PC-3 (cell line): ENCODE results near the gene PLCL1. TPM values are rescaled to one million over a fixed set of nuclear protein-coding genes. Genes with fewer than 3 reads are reported as not detected.

Source experiments
- ATAC-seq: fragments of 200-7000 bp; cut with Tn5 transposase; 2 replicates; pipeline ENCODE4 v1.9.1; 2020; ENCODE audit warnings: mild to moderate bottlenecking, moderate library complexity
- BruUV-seq: library from RNA; stranded (reverse); fragments of 400-500 nt; replicated peaks from 2 replicates; lab custom pipeline; 2021; lab: Mats Ljungman, UMichigan
- CTCF ChIA-PET: fragments of 300-600 bp; sonication (Branson Sonifier 250); formaldehyde crosslinking; loops from one replicate; lab custom pipeline; 2022; ENCODE audit warnings: antibody characterized with exemption; lab: Charles Lee
- POLR2A ChIA-PET: fragments of 300-600 bp; sonication (Branson Sonifier 250); formaldehyde crosslinking; loops from one replicate; lab custom pipeline; 2022; ENCODE audit warnings: antibody characterized with exemption; ENCODE audit not compliant: unreplicated experiment; lab: Charles Lee
- DNase-seq: peaks from one replicate; pipeline ENCODE4 v3.0.0-alpha.2; 2015
- H2AFZ ChIP-seq: fragments of 300-600 bp; sonication (generic); 2 replicates; pipeline ENCODE4 v1.6.0; 2016; ENCODE audit warnings: antibody characterized with exemption, low read length
- H3F3A ChIP-seq: fragments of 300-600 bp; sonication (generic); one replicate; pipeline ENCODE4 v1.6.0; 2017; ENCODE audit warnings: antibody characterized with exemption, low read length, control low read depth, mild to moderate bottlenecking; ENCODE audit not compliant: unreplicated experiment
- H3K27ac ChIP-seq: fragments of 300-600 bp; sonication (generic); 2 replicates; pipeline ENCODE4 v1.5.1; 2016; ENCODE audit warnings: mild to moderate bottlenecking, low read length
- H3K27me3 ChIP-seq: fragments of 300-600 bp; sonication (generic); 2 replicates; pipeline ENCODE4 v1.6.1; 2016; ENCODE audit warnings: low read length, mixed read lengths
- H3K36me3 ChIP-seq: fragments of 300-600 bp; sonication (generic); 2 replicates; pipeline ENCODE4 v1.6.1; 2016; ENCODE audit warnings: low read depth, mixed run types, low read length, mixed read lengths
- H3K4me1 ChIP-seq: fragments of 300-600 bp; sonication (generic); 2 replicates; pipeline ENCODE4 v1.5.1; 2016; ENCODE audit warnings: low read length; ENCODE audit not compliant: insufficient read depth
- H3K4me2 ChIP-seq: fragments of 300-600 bp; sonication (generic); 2 replicates; pipeline ENCODE4 v1.6.0; 2016; ENCODE audit warnings: low read length
- H3K4me3 ChIP-seq: fragments of 300-600 bp; sonication (generic); 2 replicates; pipeline ENCODE4 v1.5.1; 2016; ENCODE audit warnings: mild to moderate bottlenecking, low read length, mixed read lengths
- H3K79me2 ChIP-seq: fragments of 300-600 bp; sonication (generic); 2 replicates; pipeline ENCODE4 v1.6.1; 2017; ENCODE audit warnings: low read length, mixed read lengths
- H3K9ac ChIP-seq: fragments of 300-600 bp; sonication (generic); 2 replicates; pipeline ENCODE4 v1.6.0; 2016; ENCODE audit warnings: mild to moderate bottlenecking, low read length
- H3K9me2 ChIP-seq: fragments of 300-600 bp; sonication (generic); replicated peaks from 2 replicates; pipeline ENCODE4 v1.6.1; 2016; ENCODE audit warnings: mixed run types, low read length, mixed read lengths
- H3K9me3 ChIP-seq: fragments of 300-600 bp; sonication (generic); 2 replicates; pipeline ENCODE4 v1.6.1; 2016; ENCODE audit warnings: low read length, mixed read lengths
- H4K20me1 ChIP-seq: fragments of 300-600 bp; sonication (generic); 2 replicates; pipeline ENCODE4 v1.6.1; 2016; ENCODE audit warnings: low read length, mixed read lengths
- CTCF ChIP-seq: fragments of 300-600 bp; sonication (generic); conservative IDR thresholded peaks from 2 replicates; pipeline ENCODE4 v1.5.1; 2017; ENCODE audit warnings: antibody characterized with exemption, low read depth, mild to moderate bottlenecking, low read length
- EZH2 ChIP-seq: fragments of 300-600 bp; sonication (generic); IDR thresholded peaks from one replicate; pipeline ENCODE4 v1.6.1; 2017; ENCODE audit warnings: antibody characterized with exemption, mild to moderate bottlenecking, low read length; ENCODE audit not compliant: unreplicated experiment
- EZH2phosphoT487 ChIP-seq: fragments of 300-600 bp; sonication (generic); IDR thresholded peaks from 2 replicates; pipeline ENCODE4 v1.6.1; 2018; ENCODE audit warnings: mild to moderate bottlenecking, antibody characterized with exemption, low read length, borderline replicate concordance
- intact Hi-C: fragments of 100-400 bp; cut with micrococcal nuclease; formaldehyde crosslinking; loops from 2 replicates; pipeline ENCODE4 v1.9.0; 2023
- total RNA-seq: library from RNA; depleted of rRNA; stranded (reverse); fragments of >200 nt; gene quantifications from 2 replicates; pipeline ENCODE4 v1.2.3, GENCODE V29; 2014

The PLCL1 gene
- total RNA-seq, 1 experiment from 2014 or later = not detected

- Histone ChIP-seq H3K9me3 (no peaks in the 10 kb centered on the region), H3K36me3 (no peaks in the 10 kb centered on the region), H3K27ac (no peak overlapping the region), H3K4me2 (no peak overlapping the region), H3K9ac (no peak overlapping the region), H3K4me3 (no peak overlapping the region), H3K79me2 (no peaks in the 10 kb centered on the region), H3F3A (no peaks in the 10 kb centered on the region), H4K20me1 (no peaks in the 10 kb centered on the region), H3K9me2 (no peaks in the 10 kb centered on the region), H3K4me1 (no peaks in the 10 kb centered on the region), H3K27me3 (no peaks in the 10 kb centered on the region), H2AFZ (no peak overlapping the region)
- TF ChIP-seq EZH2phosphoT487 = no peak
- no peak for TF ChIP-seq CTCF
- TF ChIP-seq EZH2 = no peak
- no peak for ATAC-seq
- POLR2A ChIA-PET = no interaction called here
- no TSS peak for BruUV-seq
- CTCF ChIA-PET = no interaction called here
- DNase-seq = no peak
- intact Hi-C loops = no loop called here
Observed at GRCh38 chr2:197937814-197938213, 133.4 kb downstream of the PLCL1 start.

GRCh38 chr2:197938555-197938954 lies 134.2 kb downstream of the PLCL1 start:
- no peaks in the 10 kb centered on the region for H3K27me3 ChIP-seq
- H3K4me2 ChIP-seq = no peak overlapping the region
- H3K79me2 ChIP-seq = no peaks in the 10 kb centered on the region
- no peaks in the 10 kb centered on the region for H3K36me3 ChIP-seq
- ChIA-PET POLR2A (no interaction called here), CTCF (no interaction called here)
- no peaks in the 10 kb centered on the region for H3K9me3 ChIP-seq
- H3K27ac ChIP-seq = no peak overlapping the region
- H2AFZ ChIP-seq = no peak overlapping the region
- no peak overlapping the region for H3K9ac ChIP-seq
- intact Hi-C loops = no loop called here
- ATAC-seq = no peak
- no TSS peak for BruUV-seq
- H3K4me1 ChIP-seq = no peaks in the 10 kb centered on the region
- no peaks in the 10 kb centered on the region for H4K20me1 ChIP-seq
- no peaks in the 10 kb centered on the region for H3K9me2 ChIP-seq
- TF ChIP-seq CTCF = no peak
- TF ChIP-seq EZH2 = no peak
- no peak for TF ChIP-seq EZH2phosphoT487
- DNase-seq = no peak
- no peaks in the 10 kb centered on the region for H3F3A ChIP-seq
- H3K4me3 ChIP-seq = no peak overlapping the region

- no peaks in the 10 kb centered on the region for H3K36me3 ChIP-seq
- H3K4me1 ChIP-seq = no peaks in the 10 kb centered on the region
- no peak overlapping the region for H3K9ac ChIP-seq
- H3K79me2 ChIP-seq = no peaks in the 10 kb centered on the region
- no peak overlapping the region for H3K4me2 ChIP-seq
- H3K9me3 ChIP-seq = no peaks in the 10 kb centered on the region
- no TSS peak for BruUV-seq
- H3K27ac ChIP-seq = no peak overlapping the region
- no peak for ATAC-seq
- no peaks in the 10 kb centered on the region for H4K20me1 ChIP-seq
- TF ChIP-seq CTCF = no peak
- TF ChIP-seq EZH2 = no peak
- no peak for TF ChIP-seq EZH2phosphoT487
- ChIA-PET CTCF (no interaction called here), POLR2A (no interaction called here)
- no peak overlapping the region for H2AFZ ChIP-seq
- no peak for DNase-seq
- H3K4me3 ChIP-seq = no peak overlapping the region
- H3F3A ChIP-seq = no peaks in the 10 kb centered on the region
- peaks cover 9% of the 10 kb centered on the region; the same call in 1 of the 2 replicates for H3K27me3 ChIP-seq
- H3K9me2 ChIP-seq = no peaks in the 10 kb centered on the region
- intact Hi-C loops = no loop called here
Observed at GRCh38 chr2:197939787-197940186, 135.4 kb downstream of the PLCL1 start.
